Upper lobe of right lung (tissue), 1 donor: ENCODE measurements around the gene MAGED2. TPM values are rescaled to one million over a fixed set of nuclear protein-coding genes. Genes with fewer than 3 reads are reported as not detected.
"Not testable (repeated sequence)": the region's sequence is repeated elsewhere in the genome, so short reads cannot be mapped to it uniquely, and the experiment has no call there.

Source experiments
- ATAC-seq: fragments of 200-7000 bp; cut with Tn5 transposase; one replicate; pipeline ENCODE4 v1.9.1; 2020; ENCODE audit warnings: mild to moderate bottlenecking, moderate library complexity
- DNase-seq: peaks from one replicate; pipeline ENCODE4 v3.0.0-alpha.2; 2020
- H3K27ac ChIP-seq: fragments of 200-600 bp; one replicate; pipeline ENCODE4 v1.8.0; 2022
- H3K27me3 ChIP-seq: fragments of 200-600 bp; one replicate; pipeline ENCODE4 v1.8.0; 2022; ENCODE audit warnings: mild to moderate bottlenecking
- H3K36me3 ChIP-seq: fragments of 200-600 bp; one replicate; pipeline ENCODE4 v1.8.0; 2022
- H3K4me1 ChIP-seq: fragments of 200-600 bp; one replicate; pipeline ENCODE4 v1.8.0; 2022
- H3K4me3 ChIP-seq: fragments of 200-600 bp; one replicate; pipeline ENCODE4 v1.8.0; 2022; ENCODE audit warnings: mild to moderate bottlenecking
- H3K9me3 ChIP-seq: fragments of 200-600 bp; one replicate; pipeline ENCODE4 v1.8.0; 2022
- intact Hi-C: fragments of 100-400 bp; cut with DNase I; formaldehyde crosslinking; loops from one replicate; pipeline ENCODE4 v1.11.0; 2022
- total RNA-seq: library from RNA; stranded (reverse); fragmentation: NEBNext Ultra II Directional; extraction: Animal tissue kit (Norgen Biotek cat#: 25700); gene quantifications from one replicate; pipeline ENCODE4 v1.2.1, GENCODE V29; 2021
- TF ChIP-seq, protein P1 (sequence below): fragments of 200-600 bp; IDR thresholded peaks from one replicate; pipeline ENCODE4 v1.8.0; 2022; ENCODE audit warnings: antibody characterized with exemption
- donor health status: DM: no; HTN: yes; CAD: no; lungs with severe emphysema.

MAGED2 gene
- total RNA-seq, 1 donor from 2014 or later = 98.4 TPM

DNA sequence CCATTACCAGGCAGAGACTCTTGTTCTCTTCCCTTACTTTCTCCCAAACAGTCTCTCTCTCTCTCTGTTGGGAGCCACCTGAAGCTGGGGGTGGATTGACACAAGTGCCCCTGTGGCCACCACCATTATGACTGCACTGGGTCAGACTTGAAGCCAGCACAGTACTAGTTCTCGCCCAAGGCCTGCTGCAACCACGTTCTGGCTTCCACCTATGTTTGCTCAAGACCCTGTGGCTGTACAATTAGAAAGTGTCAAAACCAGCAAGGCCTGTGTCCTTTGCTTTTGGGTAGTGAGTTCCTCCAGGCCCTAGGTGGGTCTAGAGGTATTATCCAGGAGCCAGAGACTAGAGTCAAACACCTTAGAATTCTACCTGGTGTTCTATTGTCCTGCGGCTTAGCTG, 31.0 kb downstream of the MAGED2 start:
- Histone ChIP-seq H3K4me1 (no peaks in the 10 kb centered on the region), H3K36me3 (no peaks in the 10 kb centered on the region), H3K9me3 (no peaks in the 10 kb centered on the region), H3K27me3 (no peaks in the 10 kb centered on the region), H3K4me3 (no peak overlapping the region), H3K27ac (no peak overlapping the region)
- intact Hi-C loops = no loop called here
- no peak for ATAC-seq
- TF ChIP-seq, protein P1, sequence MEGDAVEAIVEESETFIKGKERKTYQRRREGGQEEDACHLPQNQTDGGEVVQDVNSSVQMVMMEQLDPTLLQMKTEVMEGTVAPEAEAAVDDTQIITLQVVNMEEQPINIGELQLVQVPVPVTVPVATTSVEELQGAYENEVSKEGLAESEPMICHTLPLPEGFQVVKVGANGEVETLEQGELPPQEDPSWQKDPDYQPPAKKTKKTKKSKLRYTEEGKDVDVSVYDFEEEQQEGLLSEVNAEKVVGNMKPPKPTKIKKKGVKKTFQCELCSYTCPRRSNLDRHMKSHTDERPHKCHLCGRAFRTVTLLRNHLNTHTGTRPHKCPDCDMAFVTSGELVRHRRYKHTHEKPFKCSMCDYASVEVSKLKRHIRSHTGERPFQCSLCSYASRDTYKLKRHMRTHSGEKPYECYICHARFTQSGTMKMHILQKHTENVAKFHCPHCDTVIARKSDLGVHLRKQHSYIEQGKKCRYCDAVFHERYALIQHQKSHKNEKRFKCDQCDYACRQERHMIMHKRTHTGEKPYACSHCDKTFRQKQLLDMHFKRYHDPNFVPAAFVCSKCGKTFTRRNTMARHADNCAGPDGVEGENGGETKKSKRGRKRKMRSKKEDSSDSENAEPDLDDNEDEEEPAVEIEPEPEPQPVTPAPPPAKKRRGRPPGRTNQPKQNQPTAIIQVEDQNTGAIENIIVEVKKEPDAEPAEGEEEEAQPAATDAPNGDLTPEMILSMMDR = no peak
- no peak for DNase-seq

GRCh38 chrX:54841184-54841874, 33.8 kb downstream of the MAGED2 start:
- DNase-seq, H3K27me3 ChIP-seq, intact Hi-C loops, H3K4me3 ChIP-seq, H3K4me1 ChIP-seq, H3K27ac ChIP-seq, ATAC-seq, H3K36me3 ChIP-seq, H3K9me3 ChIP-seq: not testable (repeated sequence)

- Histone ChIP-seq H3K9me3 (no peaks in the 10 kb centered on the region), H3K27ac (no peak overlapping the region), H3K36me3 (no peaks in the 10 kb centered on the region), H3K4me3 (no peak overlapping the region), H3K4me1 (no peaks in the 10 kb centered on the region), H3K27me3 (no peaks in the 10 kb centered on the region)
- intact Hi-C loops = no loop called here
- TF ChIP-seq, protein P1 = no peak
- ATAC-seq (no peak), DNase-seq (no peak)
Measured at GRCh38 chrX:54842607-54843006, 35.1 kb downstream of the MAGED2 start.

DNA sequence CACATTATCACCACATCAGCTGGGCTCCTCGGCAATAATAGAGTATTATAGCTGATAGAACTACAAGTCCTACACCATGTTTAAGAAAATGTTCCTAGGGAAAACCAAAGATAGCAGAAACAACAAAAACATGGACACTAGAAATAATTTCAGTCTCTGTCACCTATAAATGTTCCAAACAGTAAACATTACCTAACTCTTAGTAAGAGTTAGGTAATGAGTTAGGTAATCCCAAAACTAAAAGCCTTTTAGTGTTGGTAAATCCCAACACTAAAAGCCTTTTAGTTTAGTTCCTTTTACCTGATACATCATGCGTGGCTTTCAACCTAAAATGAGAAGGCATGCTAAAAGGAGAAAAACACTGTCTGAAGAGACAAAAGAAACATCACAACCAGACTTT, 35.5 kb downstream of the MAGED2 start:
- no peaks in the 10 kb centered on the region for H3K36me3 ChIP-seq
- no peak for DNase-seq
- TF ChIP-seq, protein P1 = no peak
- no peak overlapping the region for H3K27ac ChIP-seq
- no peaks in the 10 kb centered on the region for H3K9me3 ChIP-seq
- H3K4me3 ChIP-seq = no peak overlapping the region
- no peaks in the 10 kb centered on the region for H3K27me3 ChIP-seq
- no peaks in the 10 kb centered on the region for H3K4me1 ChIP-seq
- no peak for ATAC-seq
- intact Hi-C loops = no loop called here

DNA sequence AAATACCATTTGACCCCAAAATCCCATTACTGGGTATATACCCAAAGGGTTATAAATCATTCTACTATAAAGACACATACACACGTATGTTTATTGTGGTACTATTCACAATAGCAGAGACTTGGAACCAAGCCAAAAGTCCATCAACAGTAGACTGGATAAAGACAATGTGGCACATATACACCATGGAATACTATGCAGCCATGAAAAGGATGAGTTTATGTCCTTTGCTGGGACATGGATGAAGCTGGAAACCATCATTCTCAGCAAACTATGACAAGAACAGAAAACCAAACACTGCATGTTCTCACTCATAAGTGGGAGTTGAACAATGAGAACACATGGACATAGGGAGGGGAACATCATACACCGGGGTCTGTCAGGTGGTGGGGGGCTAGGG, 40.2 kb downstream of the MAGED2 start:
- DNase-seq, H3K27me3 ChIP-seq, H3K27ac ChIP-seq, intact Hi-C loops, H3K4me3 ChIP-seq, H3K36me3 ChIP-seq, H3K4me1 ChIP-seq, ATAC-seq, H3K9me3 ChIP-seq: not testable (repeated sequence)

- intact Hi-C loops = no loop called here
- H3K9me3 ChIP-seq = no peaks in the 10 kb centered on the region
- H3K27ac ChIP-seq = no peak overlapping the region
- H3K4me1 ChIP-seq = no peaks in the 10 kb centered on the region
- TF ChIP-seq, protein P1 = no peak
- H3K4me3 ChIP-seq = no peak overlapping the region
- no peaks in the 10 kb centered on the region for H3K36me3 ChIP-seq
- no peak for DNase-seq
- no peak for ATAC-seq
- H3K27me3 ChIP-seq = no peaks in the 10 kb centered on the region
Measured at GRCh38 chrX:54865208-54865607, 57.7 kb downstream of the MAGED2 start.

Other genes starting within 250 kb of the MAGED2 start
- not detected for gene ITIH6, start 9.5 kb upstream of the MAGED2 start, total RNA-seq
- gene TRO, start 113.1 kb downstream of the MAGED2 start, total RNA-seq = 2.7 TPM
- not detected for gene PFKFB1, start 186.4 kb downstream of the MAGED2 start, total RNA-seq
- 10.5 TPM for gene APEX2, start 192.6 kb downstream of the MAGED2 start, total RNA-seq
- 0.78 TPM for gene ALAS2, start 223.2 kb downstream of the MAGED2 start, total RNA-seq